Measurements from ENCODE around the gene MAP2K5. TPM values are rescaled to one million over a fixed set of nuclear protein-coding genes. Genes with fewer than 3 reads are reported as not detected.

Gene MAP2K5
- total and polyA plus RNA-seq, 9 of the 15 experiments (the other 6 are each of a cell fraction or from before 2014, with no cell fraction given) = 0.41 to 16.5 (median 7.5) TPM

GRCh38 chr15:67839929-67840748, 297.6 kb downstream of the MAP2K5 start, which contains the start of gene RNU6-1 (continued):
- TF ChIP-seq E4F1 (CRISPR knock-in tag; IDR thresholded peaks at IDR 0.05; ENCODE audit: borderline replicate concordance) (peak; percentile 46; the same call in 1 of the 2 replicates), TEAD4 (IDR thresholded peaks at IDR 0.05; ENCODE audit: low read length) (peak; percentile 88), TEAD4 (CRISPR knock-in tag; IDR thresholded peaks at IDR 0.05; ENCODE audit: borderline replicate concordance) (no peak), ZNF609 (CRISPR knock-in tag; IDR thresholded peaks at IDR 0.05; ENCODE audit: borderline replicate concordance) (no peak), NFE2L1 (tag; IDR thresholded peaks at IDR 0.05; ENCODE audit: borderline replicate concordance, low read depth) (no peak), ZNF174 (CRISPR knock-in tag; IDR thresholded peaks at IDR 0.05) (no peak), FOXJ3 (CRISPR knock-in tag; IDR thresholded peaks at IDR 0.05) (no peak), NEUROD1 (IDR thresholded peaks at IDR 0.05; ENCODE audit: borderline replicate concordance, low read depth, low read length, partially characterized antibody) (peak; percentile 42), ZC3H4 (CRISPR knock-in tag; IDR thresholded peaks at IDR 0.05; ENCODE audit: borderline replicate concordance) (no peak), L3MBTL2 (IDR thresholded peaks at IDR 0.05) (peak; percentile 74), NCOA6 (IDR thresholded peaks at IDR 0.05) (no peak), ZNF444 (CRISPR knock-in tag; IDR thresholded peaks at IDR 0.05) (no peak), SETDB1 (IDR thresholded peaks at IDR 0.05; ENCODE audit: low read length) (no peak), CBFA2T3 (IDR thresholded peaks at IDR 0.05) (no peak), CBFA2T2 (conservative IDR thresholded peaks at IDR 0.05) (peak; percentile 78), ZNF274 (IDR thresholded peaks at IDR 0.05; ENCODE audit: borderline replicate concordance, low read depth, low read length) (no peak), KLF13 (tag; IDR thresholded peaks at IDR 0.05; ENCODE audit: borderline replicate concordance, low read depth) (no peak; the same call in 1 of the 2 replicates), ZBTB43 (CRISPR knock-in tag; IDR thresholded peaks at IDR 0.05) (no peak), CCNT2 (IDR thresholded peaks at IDR 0.05; ENCODE audit: borderline replicate concordance, extremely low read depth, insufficient read length, low read depth, low read length) (no peak), MCM3 (IDR thresholded peaks at IDR 0.05) (no peak), IRF2 (CRISPR knock-in tag; IDR thresholded peaks at IDR 0.05) (no peak)
